ENCODE results near the gene URI1. TPM values are rescaled to one million over a fixed set of nuclear protein-coding genes. Genes with fewer than 3 reads are reported as not detected.

URI1 gene, protein sequence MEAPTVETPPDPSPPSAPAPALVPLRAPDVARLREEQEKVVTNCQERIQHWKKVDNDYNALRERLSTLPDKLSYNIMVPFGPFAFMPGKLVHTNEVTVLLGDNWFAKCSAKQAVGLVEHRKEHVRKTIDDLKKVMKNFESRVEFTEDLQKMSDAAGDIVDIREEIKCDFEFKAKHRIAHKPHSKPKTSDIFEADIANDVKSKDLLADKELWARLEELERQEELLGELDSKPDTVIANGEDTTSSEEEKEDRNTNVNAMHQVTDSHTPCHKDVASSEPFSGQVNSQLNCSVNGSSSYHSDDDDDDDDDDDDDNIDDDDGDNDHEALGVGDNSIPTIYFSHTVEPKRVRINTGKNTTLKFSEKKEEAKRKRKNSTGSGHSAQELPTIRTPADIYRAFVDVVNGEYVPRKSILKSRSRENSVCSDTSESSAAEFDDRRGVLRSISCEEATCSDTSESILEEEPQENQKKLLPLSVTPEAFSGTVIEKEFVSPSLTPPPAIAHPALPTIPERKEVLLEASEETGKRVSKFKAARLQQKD
- 31.5 and 37.5 TPM in 2 replicates for total RNA-seq

DNA sequence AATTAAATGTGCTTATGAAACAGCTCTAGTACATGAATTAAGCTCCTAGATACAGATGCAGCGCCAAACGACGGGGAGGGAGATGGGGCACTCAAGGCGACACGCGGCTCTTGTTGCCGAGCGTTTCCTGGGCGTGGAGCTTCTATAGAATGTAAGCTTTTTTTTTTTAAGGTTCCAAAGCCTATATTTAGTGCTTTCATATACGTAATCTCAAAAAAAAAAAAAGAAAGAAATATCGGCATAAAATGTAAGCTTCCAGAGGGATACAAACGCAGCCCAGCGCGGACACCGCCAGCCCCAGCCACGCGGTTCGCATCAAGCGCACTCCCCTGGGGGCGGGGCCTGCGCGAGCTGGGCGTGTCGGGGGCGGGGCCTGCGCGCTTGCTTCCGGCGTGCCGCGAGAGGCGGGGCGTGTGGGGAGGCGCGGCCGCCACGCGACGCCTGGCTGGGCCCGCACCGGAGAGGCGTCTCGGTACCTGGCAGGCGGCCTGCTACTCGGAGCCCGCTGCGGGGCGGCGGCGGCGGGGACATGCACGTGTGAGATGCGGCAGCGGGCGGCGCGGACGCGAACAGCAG, at the start of gene URI1:
Gene URI1, plus strand, starts transcription at position 412 of the 576 bp plus-strand sequence. CDS start 309 bp downstream, outside the sequence.

Other genes with a start within 250 kb of the URI1 start
- gene C19orf12, start 227.0 kb upstream of the URI1 start, total RNA-seq, result 27.9 and 39.6 TPM in 2 replicates
- gene CCNE1, start 130.2 kb upstream of the URI1 start, total RNA-seq, result 5.8 and 8.0 TPM in 2 replicates

Data from epithelial cell of alveolus of lung (primary cell).